ENCODE results near the gene OGDH. TPM values are rescaled to one million over a fixed set of nuclear protein-coding genes. Genes with fewer than 3 reads are reported as not detected.
A peak's percentile ranks its signal among the peaks of the same experiment; 100 is the strongest.

The OGDH gene
- total and polyA plus RNA-seq, 9 donors: 24.4 to 84.6 (median 57.7) TPM

DNA sequence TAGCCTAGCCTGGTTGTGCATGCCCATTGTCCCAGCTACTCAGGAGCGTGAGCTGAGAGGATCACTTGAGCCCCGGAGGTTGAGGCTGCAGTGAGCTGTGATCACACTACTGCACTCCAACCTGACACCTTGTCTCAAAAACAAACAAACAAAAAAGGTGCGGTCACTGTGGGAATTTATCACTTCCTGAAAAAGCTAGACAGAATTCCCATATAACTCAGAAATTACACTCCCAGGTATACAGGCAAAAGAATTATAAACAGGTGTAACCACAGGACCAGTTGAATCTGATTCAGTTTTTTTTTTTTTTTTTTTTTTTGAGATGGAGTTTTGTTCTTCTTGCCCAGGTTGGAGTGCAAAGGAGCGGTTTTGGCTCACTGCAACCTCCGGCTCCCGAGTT is 3.2 kb upstream of the OGDH start:
- Histone ChIP-seq H3K27me3 (no peaks in the 10 kb centered on the region), H3K27ac (no peak overlapping the region), H3K4me3 (no peak overlapping the region), H3K4me1 (ENCODE audit: insufficient read depth) (peaks cover 2% of the 10 kb centered on the region), H3K36me3 (no peaks in the 10 kb centered on the region), H3K9me3 (no peaks in the 10 kb centered on the region)
- DNase-seq: no peak
- TF ChIP-seq EP300 (IDR thresholded peaks at IDR 0.05) (no peak), POLR2A (IDR thresholded peaks at IDR 0.05) (no peak)
- TF ChIP-seq, protein P1, sequence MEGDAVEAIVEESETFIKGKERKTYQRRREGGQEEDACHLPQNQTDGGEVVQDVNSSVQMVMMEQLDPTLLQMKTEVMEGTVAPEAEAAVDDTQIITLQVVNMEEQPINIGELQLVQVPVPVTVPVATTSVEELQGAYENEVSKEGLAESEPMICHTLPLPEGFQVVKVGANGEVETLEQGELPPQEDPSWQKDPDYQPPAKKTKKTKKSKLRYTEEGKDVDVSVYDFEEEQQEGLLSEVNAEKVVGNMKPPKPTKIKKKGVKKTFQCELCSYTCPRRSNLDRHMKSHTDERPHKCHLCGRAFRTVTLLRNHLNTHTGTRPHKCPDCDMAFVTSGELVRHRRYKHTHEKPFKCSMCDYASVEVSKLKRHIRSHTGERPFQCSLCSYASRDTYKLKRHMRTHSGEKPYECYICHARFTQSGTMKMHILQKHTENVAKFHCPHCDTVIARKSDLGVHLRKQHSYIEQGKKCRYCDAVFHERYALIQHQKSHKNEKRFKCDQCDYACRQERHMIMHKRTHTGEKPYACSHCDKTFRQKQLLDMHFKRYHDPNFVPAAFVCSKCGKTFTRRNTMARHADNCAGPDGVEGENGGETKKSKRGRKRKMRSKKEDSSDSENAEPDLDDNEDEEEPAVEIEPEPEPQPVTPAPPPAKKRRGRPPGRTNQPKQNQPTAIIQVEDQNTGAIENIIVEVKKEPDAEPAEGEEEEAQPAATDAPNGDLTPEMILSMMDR (IDR thresholded peaks at IDR 0.05): no peak
- 63 to 77% (median 70%) methylated on average over 6 of the region's 6 CpGs for WGBS, 3 donors
- intact Hi-C loops (cut with DNase I): loop anchor here in 1 of 4 donors (10.0 kb wide), 1 partner anchor 382 kb away; no protein-coding TSS in a partner anchor

DNA sequence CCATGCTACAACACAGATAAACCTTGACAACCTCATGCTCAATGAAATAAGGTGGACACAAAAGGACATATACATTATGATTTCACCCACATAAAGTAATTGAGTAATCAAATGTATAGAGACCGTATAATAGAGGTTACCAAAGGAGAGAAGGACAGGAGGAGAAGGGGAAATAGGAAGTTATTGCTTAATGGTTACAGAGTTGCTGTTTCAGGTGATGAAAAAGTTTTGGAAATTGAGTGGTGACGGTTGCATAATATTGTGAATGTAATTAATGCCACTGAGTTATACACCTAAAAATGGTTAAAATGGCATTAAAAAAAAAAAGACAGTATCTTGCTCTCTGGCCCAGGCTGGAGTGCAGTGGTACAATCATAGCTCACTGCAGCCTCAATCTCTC is 1.5 kb upstream of the OGDH start:
- Histone ChIP-seq H3K27ac (no peak overlapping the region), H3K4me3 (no peak overlapping the region), H3K4me1 (ENCODE audit: insufficient read depth) (peaks cover 2% of the 10 kb centered on the region), H3K27me3 (no peaks in the 10 kb centered on the region), H3K9me3 (no peaks in the 10 kb centered on the region), H3K36me3 (no peaks in the 10 kb centered on the region)
- TF ChIP-seq, protein P1 (IDR thresholded peaks at IDR 0.05): no peak
- no peak for TF ChIP-seq POLR2A (IDR thresholded peaks at IDR 0.05)
- no peak for TF ChIP-seq EP300 (IDR thresholded peaks at IDR 0.05)
- no peak for DNase-seq
- intact Hi-C loops (cut with DNase I): loop anchor here in 1 of 4 donors (10.0 kb wide), 1 partner anchor 380 kb away; no protein-coding TSS in a partner anchor
- WGBS, 3 donors: 81 to 85% (median 83%) methylated on average over 2 of the region's 2 CpGs

DNA sequence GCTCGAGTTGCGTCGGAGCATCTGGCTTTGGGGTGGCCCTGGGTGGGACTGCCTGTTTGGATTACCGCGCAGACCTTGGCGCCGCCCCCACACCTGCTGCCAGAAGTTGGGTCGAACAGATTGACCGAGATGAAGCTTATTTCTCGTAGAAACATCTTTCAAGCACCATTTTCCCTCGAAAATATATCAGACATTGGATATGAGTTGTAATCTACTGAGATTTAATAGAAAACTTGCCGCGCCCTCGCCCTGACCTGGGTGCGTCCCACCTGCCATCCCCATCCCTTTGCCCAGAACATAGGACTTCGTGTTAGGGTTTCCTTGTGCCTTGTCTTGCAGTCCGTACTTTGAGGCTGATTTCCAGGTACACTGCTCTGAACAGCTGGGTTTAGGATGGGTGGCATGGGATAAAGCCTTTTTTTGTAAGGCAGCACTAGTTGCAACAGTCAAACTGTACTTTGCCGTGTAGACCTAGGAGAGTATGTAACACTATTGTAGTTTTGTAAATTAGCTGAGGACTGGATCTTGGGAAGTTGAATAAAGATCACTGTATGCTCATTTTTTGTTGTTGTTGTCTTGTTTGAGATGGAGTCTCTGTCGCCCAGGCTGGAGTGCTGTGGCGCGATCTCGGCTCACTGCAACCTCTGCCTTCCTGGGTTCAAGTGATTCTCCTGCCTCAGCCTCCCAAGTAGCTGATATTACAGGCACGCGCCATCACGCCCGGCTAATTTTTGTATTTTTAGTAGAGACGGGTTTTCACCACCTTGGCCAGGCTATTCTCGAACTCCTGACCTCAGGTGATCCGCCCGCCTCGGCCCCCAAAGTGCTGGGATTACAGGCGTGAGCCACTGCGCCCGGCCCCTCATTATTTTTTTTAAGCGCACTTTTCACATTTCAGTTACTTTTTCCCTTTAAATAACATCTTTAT is 978 bp downstream of the OGDH start:
- no peak for DNase-seq
- peak overlapping the region; percentile 87 for H3K4me3 ChIP-seq
- peaks cover 2% of the 10 kb centered on the region for H3K4me1 ChIP-seq (ENCODE audit: insufficient read depth)
- TF ChIP-seq POLR2A (IDR thresholded peaks at IDR 0.05) (no peak), EP300 (IDR thresholded peaks at IDR 0.05) (no peak)
- TF ChIP-seq, protein P1 (IDR thresholded peaks at IDR 0.05): no peak
- WGBS, 3 donors: 43 to 44% (median 44%) methylated on average over 35 of the region's 35 CpGs
- H3K9me3 ChIP-seq: no peaks in the 10 kb centered on the region
- intact Hi-C loops (cut with DNase I): loop anchor here in 1 of 4 donors (2.0 to 10.0 kb wide), 2 partner anchors 141 to 377 kb away; partner anchors contain the start of gene ZMIZ2
- H3K27me3 ChIP-seq: no peaks in the 10 kb centered on the region
- H3K27ac ChIP-seq: peak overlapping the region; percentile 42 to 98
- H3K36me3 ChIP-seq: no peaks in the 10 kb centered on the region

DNA sequence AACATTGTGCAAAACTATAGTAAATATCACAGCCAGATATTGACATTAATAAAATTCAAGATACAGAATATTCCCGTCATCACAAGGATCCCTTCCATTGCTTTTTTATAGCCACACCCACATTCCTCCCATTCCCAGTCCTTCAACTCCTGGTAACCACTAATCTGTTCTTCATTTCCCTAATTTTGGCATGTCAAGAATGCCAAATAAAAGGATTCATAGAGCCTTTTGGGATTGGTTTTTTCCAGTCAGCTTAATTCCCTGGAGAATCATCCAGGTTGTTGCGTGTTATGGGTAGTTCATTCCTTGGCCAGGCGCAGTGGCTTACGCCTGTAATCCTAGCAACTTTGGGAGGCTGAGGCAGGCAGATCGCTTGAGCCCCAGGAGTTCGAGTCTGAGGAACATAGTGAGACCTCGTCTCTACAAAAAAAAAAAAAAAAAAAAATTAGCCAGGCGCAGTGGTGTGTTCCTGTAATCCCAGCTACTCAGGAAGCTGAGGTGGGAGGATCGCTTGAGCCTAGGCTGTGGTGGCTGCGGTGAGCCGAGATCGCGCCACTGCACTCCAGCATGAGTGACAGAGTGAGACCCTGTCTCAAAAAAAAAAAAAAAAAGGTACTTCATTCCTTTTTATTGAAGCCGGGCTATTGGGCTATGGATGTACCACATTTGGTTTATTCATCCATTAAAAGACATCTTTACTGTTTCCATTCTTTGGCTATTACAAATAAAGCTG is 2.7 kb downstream of the OGDH start:
- TF ChIP-seq, protein P1 (IDR thresholded peaks at IDR 0.05): no peak
- TF ChIP-seq POLR2A (IDR thresholded peaks at IDR 0.05): no peak
- no peak for TF ChIP-seq EP300 (IDR thresholded peaks at IDR 0.05)
- intact Hi-C loops (cut with DNase I): loop anchor here in 1 of 4 donors (10.0 kb wide), 1 partner anchor 376 kb away; no protein-coding TSS in a partner anchor
- H3K27me3 ChIP-seq: no peaks in the 10 kb centered on the region
- H3K36me3 ChIP-seq: no peaks in the 10 kb centered on the region
- peaks cover 2% of the 10 kb centered on the region for H3K4me1 ChIP-seq (ENCODE audit: insufficient read depth)
- no peaks in the 10 kb centered on the region for H3K9me3 ChIP-seq
- H3K4me3 ChIP-seq: no peak overlapping the region
- no peak for DNase-seq
- 75 to 79% (median 75%) methylated on average over 14 of the region's 14 CpGs for WGBS, 3 donors
- H3K27ac ChIP-seq: no peak overlapping the region

Measured in ovary (tissue), 9 donors.